ENCODE measurements around the gene SLC9C1.

The SLC9C1 gene

GRCh38 chr3:112132554-112132953 is 161.5 kb downstream of the SLC9C1 start:
- no peaks in the 10 kb centered on the region for H3K9me3 Mint-ChIP-seq
- H3K36me3 Mint-ChIP-seq, result no peaks in the 10 kb centered on the region
- H3K4me3 Mint-ChIP-seq, result peak overlapping the region; percentile 91
- H3K27me3 Mint-ChIP-seq, result no peaks in the 10 kb centered on the region
- H3K27ac Mint-ChIP-seq, result peak overlapping the region; percentile 97
- peaks cover 96% of the 10 kb centered on the region for H3K4me1 Mint-ChIP-seq

DNA sequence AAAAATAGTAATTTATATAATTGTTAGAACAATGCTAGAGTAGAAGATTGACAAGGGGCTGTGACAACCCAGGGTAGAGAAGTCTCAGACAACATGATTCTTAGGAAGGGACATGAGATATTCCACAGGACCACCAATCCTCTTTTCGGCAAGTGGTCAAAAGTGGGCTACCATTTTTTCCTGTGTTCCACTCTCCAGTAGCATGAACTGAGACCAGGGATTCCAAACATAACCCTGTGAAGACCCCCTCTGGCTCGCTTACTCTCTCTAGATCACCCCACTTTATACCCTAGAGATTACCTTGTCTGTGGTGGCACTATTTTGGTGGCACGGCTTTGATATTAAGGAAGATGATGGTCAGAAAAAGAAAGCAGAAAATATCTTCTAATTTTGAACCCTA is 161.9 kb downstream of the SLC9C1 start:
- peak overlapping the region; percentile 97 for H3K27ac Mint-ChIP-seq
- H3K36me3 Mint-ChIP-seq, result no peaks in the 10 kb centered on the region
- H3K4me3 Mint-ChIP-seq, result peak overlapping the region; percentile 91
- H3K4me1 Mint-ChIP-seq, result peaks cover 96% of the 10 kb centered on the region
- no peaks in the 10 kb centered on the region for H3K9me3 Mint-ChIP-seq
- no peaks in the 10 kb centered on the region for H3K27me3 Mint-ChIP-seq

DNA sequence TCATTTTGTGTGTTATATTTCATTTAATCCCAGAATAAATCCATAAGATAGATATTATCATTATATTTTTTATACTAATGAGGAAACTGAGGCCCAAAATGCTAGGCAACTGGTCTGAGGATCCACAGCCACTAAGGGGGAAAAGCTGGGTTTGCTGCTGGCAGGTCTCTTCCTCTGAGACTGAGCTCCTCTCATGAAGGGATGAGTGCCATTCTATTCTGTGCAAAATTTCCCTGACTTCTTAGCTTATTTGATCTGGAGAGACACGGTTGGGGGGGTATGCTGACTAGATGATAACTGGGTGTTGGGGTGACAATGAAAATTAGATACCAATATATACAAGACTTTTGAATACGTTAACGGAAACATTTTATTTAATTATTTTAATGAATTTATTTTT is 162.9 kb downstream of the SLC9C1 start:
- peaks cover 96% of the 10 kb centered on the region for H3K4me1 Mint-ChIP-seq
- H3K4me3 Mint-ChIP-seq, result peak overlapping the region; percentile 8
- H3K9me3 Mint-ChIP-seq, result no peaks in the 10 kb centered on the region
- H3K36me3 Mint-ChIP-seq, result no peaks in the 10 kb centered on the region
- H3K27me3 Mint-ChIP-seq, result no peaks in the 10 kb centered on the region
- peak overlapping the region; percentile 37 for H3K27ac Mint-ChIP-seq

- Mint-ChIP-seq H3K27ac (peak overlapping the region; percentile 74), H3K4me3 (no peak overlapping the region), H3K4me1 (peaks cover 96% of the 10 kb centered on the region), H3K36me3 (no peaks in the 10 kb centered on the region), H3K9me3 (no peaks in the 10 kb centered on the region), H3K27me3 (no peaks in the 10 kb centered on the region)
Measured at GRCh38 chr3:112130638-112130993, 163.4 kb downstream of the SLC9C1 start.

DNA sequence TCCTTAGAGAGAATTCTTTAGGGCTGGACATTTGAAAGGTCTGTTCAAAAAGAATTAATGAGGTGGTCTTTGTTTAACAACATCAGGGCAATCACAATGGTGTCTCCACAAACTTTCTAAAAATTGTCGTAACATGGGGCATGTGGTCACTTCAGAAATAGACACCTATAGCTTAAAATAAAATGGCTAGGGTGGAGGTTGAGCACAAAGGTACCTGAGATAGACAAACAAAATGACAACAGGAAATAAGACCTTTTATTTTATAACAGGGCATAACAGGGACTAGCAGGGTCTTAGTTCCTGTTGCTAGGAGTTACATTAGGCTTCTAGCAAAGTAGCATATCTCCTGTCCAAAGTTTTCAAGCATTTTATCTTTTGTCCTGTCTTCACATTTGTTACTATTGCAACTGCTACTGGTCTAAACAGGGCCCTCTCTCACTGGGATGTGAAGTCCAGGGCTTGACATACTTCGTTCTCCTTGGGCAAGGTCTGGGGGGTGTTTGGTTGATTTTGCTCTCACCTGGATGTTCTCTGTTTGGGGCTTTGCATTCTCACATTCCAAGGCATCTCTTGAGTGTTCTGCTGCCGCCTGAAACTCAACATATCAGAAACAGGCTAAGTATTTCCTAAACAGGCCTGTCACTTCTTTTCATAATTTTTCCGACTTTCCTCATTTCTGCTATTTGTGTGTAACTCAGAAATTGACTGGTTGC is 163.9 kb downstream of the SLC9C1 start:
- Mint-ChIP-seq H3K4me3 (no peak overlapping the region), H3K9me3 (no peaks in the 10 kb centered on the region), H3K27me3 (no peaks in the 10 kb centered on the region), H3K36me3 (peaks cover 3% of the 10 kb centered on the region), H3K4me1 (peaks cover 96% of the 10 kb centered on the region), H3K27ac (peak overlapping the region; percentile 74)

GRCh38 chr3:112128843-112129727 is 164.9 kb downstream of the SLC9C1 start:
- Mint-ChIP-seq H3K4me3 (peak overlapping the region; percentile 8), H3K36me3 (peaks cover 8% of the 10 kb centered on the region), H3K9me3 (no peaks in the 10 kb centered on the region), H3K27ac (peak overlapping the region; percentile 74), H3K27me3 (no peaks in the 10 kb centered on the region), H3K4me1 (peaks cover 91% of the 10 kb centered on the region)

GRCh38 chr3:112127522-112128494 is 166.2 kb downstream of the SLC9C1 start:
- H3K9me3 Mint-ChIP-seq, result no peaks in the 10 kb centered on the region
- no peaks in the 10 kb centered on the region for H3K27me3 Mint-ChIP-seq
- H3K27ac Mint-ChIP-seq, result peak overlapping the region; percentile 89
- H3K36me3 Mint-ChIP-seq, result peaks cover 14% of the 10 kb centered on the region
- H3K4me3 Mint-ChIP-seq, result peak overlapping the region; percentile 76
- peaks cover 80% of the 10 kb centered on the region for H3K4me1 Mint-ChIP-seq

GRCh38 chr3:112126511-112126911 is 167.5 kb downstream of the SLC9C1 start:
- peak overlapping the region; percentile 76 for H3K4me3 Mint-ChIP-seq
- peak overlapping the region; percentile 89 for H3K27ac Mint-ChIP-seq
- H3K36me3 Mint-ChIP-seq, result peaks cover 18% of the 10 kb centered on the region
- H3K27me3 Mint-ChIP-seq, result no peaks in the 10 kb centered on the region
- H3K9me3 Mint-ChIP-seq, result no peaks in the 10 kb centered on the region
- peaks cover 82% of the 10 kb centered on the region for H3K4me1 Mint-ChIP-seq

DNA sequence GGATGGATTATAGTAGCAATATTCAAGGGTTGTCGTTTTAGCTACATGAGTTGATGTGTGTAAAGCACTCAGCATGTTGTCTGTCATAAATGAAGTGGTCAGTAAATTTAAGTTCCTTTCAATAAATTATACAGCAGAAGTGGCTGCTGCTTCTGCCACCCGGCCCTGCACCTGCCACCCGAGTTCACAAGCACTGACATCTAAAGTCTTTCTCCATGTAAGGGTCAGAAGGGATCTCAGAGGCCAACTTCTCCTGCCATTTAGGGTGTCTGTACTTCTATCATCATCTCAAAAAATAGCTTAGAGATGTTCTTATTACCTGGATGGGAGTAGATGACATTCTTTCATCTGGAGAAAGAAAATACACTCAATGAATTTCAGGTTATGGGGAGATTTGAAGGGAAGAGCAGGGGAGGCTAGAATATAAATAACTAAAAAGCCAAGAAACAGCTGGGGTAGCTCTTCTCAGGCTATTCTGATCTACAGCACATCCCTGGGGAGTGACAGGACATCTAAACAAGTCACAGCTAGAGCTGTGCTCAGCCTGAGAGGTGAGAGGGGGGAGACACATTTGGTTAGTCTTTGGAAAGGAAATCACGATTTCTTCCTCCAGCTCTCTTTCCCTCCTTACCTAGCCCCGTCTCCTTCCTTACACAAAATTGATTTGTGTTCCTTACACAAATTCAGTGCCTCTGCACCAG is 169.0 kb downstream of the SLC9C1 start:
- Mint-ChIP-seq H3K36me3 (peaks cover 18% of the 10 kb centered on the region), H3K4me1 (peaks cover 82% of the 10 kb centered on the region), H3K9me3 (no peaks in the 10 kb centered on the region), H3K4me3 (no peak overlapping the region), H3K27ac (peak overlapping the region; percentile 56), H3K27me3 (no peaks in the 10 kb centered on the region)

- no peak overlapping the region for H3K4me3 Mint-ChIP-seq
- H3K27ac Mint-ChIP-seq, result peak overlapping the region; percentile 12
- no peaks in the 10 kb centered on the region for H3K27me3 Mint-ChIP-seq
- peaks cover 21% of the 10 kb centered on the region for H3K36me3 Mint-ChIP-seq
- H3K9me3 Mint-ChIP-seq, result no peaks in the 10 kb centered on the region
- H3K4me1 Mint-ChIP-seq, result peaks cover 82% of the 10 kb centered on the region
Measured at GRCh38 chr3:112123548-112123947, 170.5 kb downstream of the SLC9C1 start.

DNA sequence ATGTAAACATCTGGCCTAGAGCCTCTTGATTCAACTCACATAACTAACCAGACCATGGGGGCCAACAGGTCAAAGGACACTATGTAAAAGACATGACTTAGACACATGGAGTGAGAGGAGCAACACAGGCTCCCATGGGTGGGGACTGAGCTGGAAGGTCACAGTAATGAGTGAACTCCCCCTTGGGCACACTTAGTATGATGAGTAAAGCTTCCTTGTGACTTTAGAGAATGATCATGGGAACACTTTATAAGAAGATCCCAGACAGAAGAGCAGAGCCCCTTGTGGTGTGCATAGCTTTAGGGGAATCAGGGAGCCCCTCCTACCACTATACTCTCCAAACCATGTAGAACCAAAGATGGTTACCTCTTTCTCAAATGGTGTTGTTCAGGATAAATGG is 171.1 kb downstream of the SLC9C1 start:
- H3K36me3 Mint-ChIP-seq, result peaks cover 21% of the 10 kb centered on the region
- no peak overlapping the region for H3K27ac Mint-ChIP-seq
- no peak overlapping the region for H3K4me3 Mint-ChIP-seq
- H3K9me3 Mint-ChIP-seq, result no peaks in the 10 kb centered on the region
- no peaks in the 10 kb centered on the region for H3K27me3 Mint-ChIP-seq
- peaks cover 82% of the 10 kb centered on the region for H3K4me1 Mint-ChIP-seq

DNA sequence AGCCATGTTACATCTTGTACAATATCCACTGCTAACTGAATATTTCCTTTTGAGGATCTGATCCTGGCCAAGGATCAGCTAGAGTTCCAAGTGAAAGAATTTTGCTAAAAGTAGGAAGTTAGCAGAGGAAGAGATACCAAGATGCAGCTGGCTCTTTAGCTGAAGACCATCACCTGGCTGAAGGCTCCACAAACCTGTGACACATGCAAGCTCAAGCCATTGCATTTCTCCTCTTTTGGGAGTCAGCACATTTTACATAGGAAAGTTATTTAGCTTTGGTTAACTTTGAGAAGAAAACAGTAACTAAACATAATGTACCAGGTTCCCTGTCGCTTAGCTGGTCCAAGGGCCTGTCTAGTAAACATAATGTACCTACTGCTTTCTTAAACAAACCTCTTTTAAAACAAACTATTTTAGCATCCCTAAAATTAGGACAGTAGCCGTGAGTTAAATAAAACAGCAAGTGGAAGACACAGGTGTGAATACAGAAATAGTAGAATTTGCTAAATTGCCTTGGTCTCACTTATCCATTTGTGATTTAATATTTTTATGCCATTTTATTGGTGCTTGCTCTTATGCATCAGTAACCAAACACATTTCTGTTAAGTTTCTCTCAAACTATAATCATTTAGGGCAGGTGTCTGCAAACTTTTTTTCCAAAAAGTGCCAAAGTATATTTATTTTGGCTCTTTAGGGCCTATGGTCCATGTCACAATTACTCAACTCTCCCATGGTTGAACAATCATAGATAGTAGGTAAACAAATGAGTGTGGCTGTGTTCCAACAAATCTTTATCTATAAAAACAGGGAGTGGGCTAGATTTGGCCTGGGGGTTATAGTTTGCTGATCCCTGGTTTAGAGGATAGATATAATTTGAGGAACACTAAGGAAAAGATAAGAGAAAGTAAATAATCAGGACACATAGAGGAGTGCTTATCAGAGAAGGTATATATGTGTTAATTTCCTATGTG is 172.2 kb downstream of the SLC9C1 start:
- Mint-ChIP-seq H3K27me3 (no peaks in the 10 kb centered on the region), H3K4me3 (no peak overlapping the region), H3K9me3 (no peaks in the 10 kb centered on the region), H3K36me3 (peaks cover 21% of the 10 kb centered on the region), H3K4me1 (peaks cover 76% of the 10 kb centered on the region), H3K27ac (no peak overlapping the region)

DNA sequence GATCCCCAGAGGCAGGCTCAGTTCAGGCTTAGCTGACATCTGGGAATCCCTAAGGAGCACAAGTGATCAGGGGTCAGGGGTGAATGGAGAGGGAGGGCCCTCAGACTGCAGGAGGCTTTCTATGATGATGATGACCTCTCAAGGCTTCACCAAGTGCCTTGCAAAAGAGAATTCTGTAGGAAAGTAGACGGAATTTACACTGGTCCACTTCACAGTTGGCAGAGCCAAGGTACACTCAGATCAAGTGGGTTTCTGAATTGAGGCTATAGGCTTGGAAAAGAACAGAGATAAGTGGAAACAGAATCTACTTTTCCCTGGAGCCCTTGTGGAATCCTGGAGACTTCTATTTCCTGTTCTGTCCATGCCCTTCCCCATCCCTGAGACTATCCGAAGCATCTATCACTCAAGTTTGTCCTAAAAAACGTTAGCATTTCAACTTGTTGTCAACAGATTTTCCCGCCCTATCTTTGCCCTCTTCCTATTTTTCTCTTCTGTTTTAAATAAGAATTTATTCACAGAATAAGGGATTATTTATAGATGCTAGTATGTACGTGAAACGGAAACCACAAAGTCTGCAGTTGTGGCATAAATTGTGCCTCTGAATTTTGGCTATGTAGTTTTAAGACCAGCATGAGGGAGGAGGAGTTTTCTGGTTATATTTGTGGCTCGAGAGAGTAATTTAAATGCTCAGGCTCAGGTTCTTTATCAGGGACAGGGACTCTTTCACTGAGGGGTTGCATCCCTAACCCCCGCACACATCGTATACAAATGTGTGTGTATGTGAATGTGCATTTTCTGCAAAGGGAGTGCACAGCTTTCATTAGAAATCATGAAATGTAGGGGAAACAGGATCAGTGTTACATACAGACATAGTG is 173.8 kb downstream of the SLC9C1 start:
- Mint-ChIP-seq H3K36me3 (peaks cover 18% of the 10 kb centered on the region), H3K9me3 (no peaks in the 10 kb centered on the region), H3K27me3 (no peaks in the 10 kb centered on the region), H3K4me1 (peaks cover 59% of the 10 kb centered on the region), H3K27ac (peak overlapping the region; percentile 1), H3K4me3 (peak overlapping the region; percentile 11)

Measured in activated naive CD4-positive, alpha-beta T cell treated with anti-CD3 and anti-CD28 coated beads, Interleukin-2, amount 50 U/mL, for 24 hours (primary cell).